SK-N-SH (cell line): Measurements from ENCODE around the gene PCDHGA5.

Experiments used
- CTCF ChIP-seq: fragments of 200-600 bp; sonication (generic); IDR thresholded peaks from 2 replicates; pipeline ENCODE4 v1.6.1; 2017; ENCODE audit warnings: antibody characterized with exemption, mild to moderate bottlenecking, moderate library complexity
- EP300 ChIP-seq, 2 experiments: IDR thresholded peaks; 2 replicates each; pipeline versions ENCODE4 v1.4.0 to v1.6.1; 2012; ENCODE audit warnings: borderline replicate concordance in 1 of 2, low read depth in 1 of 2, low read length in 1 of 2
- EZH2phosphoT487 ChIP-seq: fragments of 200-600 bp; sonication (generic); IDR thresholded peaks from 2 replicates; pipeline ENCODE4 v1.6.1; 2017; ENCODE audit warnings: low read depth, mixed run types, mild to moderate bottlenecking, antibody characterized with exemption, moderate library complexity, borderline replicate concordance
- GABPA ChIP-seq: IDR thresholded peaks from 2 replicates; pipeline ENCODE4 v1.4.0; 2012; ENCODE audit warnings: low read depth, mild to moderate bottlenecking
- MAX ChIP-seq: IDR thresholded peaks from 2 replicates; pipeline ENCODE4 v1.4.0; 2012; ENCODE audit warnings: low read depth
- PBX3 ChIP-seq: IDR thresholded peaks from 2 replicates; pipeline ENCODE4; 2012
- POLR2AphosphoS5 ChIP-seq: IDR thresholded peaks from 2 replicates; pipeline ENCODE4 v1.6.1; 2012; ENCODE audit warnings: low read depth, low read length
- RAD21 ChIP-seq: IDR thresholded peaks from 2 replicates; pipeline ENCODE4 v1.6.1; 2012; ENCODE audit warnings: mild to moderate bottlenecking, low read length
- REST ChIP-seq: IDR thresholded peaks from 2 replicates; pipeline ENCODE4 v1.6.1; 2012; ENCODE audit warnings: mild to moderate bottlenecking, low read depth, low read length, moderate library complexity
- SIN3A ChIP-seq: IDR thresholded peaks from 2 replicates; pipeline ENCODE4 v1.6.1; 2012; ENCODE audit warnings: low read depth, mild to moderate bottlenecking, low read length, moderate library complexity, borderline replicate concordance
- SMC3 ChIP-seq: IDR thresholded peaks from 2 replicates; pipeline ENCODE4 v1.6.1; 2012; ENCODE audit warnings: low read depth, low read length, improper control_type of control experiment
- USF2 ChIP-seq: fragments of 150-350 bp; IDR thresholded peaks from 2 replicates; pipeline ENCODE4 v1.6.1; 2017; ENCODE audit warnings: antibody characterized with exemption, low read length, low read depth, borderline replicate concordance
- ZBTB33 ChIP-seq: IDR thresholded peaks from 2 replicates; pipeline ENCODE4 v1.4.0; 2012; ENCODE audit warnings: low read depth, borderline replicate concordance

GRCh38 chr5:141345327-141345726 lies 18.6 kb upstream of the PCDHGA5 start:
- TF ChIP-seq USF2 (no peak), POLR2AphosphoS5 (no peak), REST (no peak), GABPA (no peak), RAD21 (no peak), CTCF (no peak), PBX3 (no peak), EZH2phosphoT487 (no peak), MAX (no peak), EP300 (IDR thresholded peaks at IDR 0.05; ENCODE audit: borderline replicate concordance in 1 of 2, low read depth in 1 of 2, low read length in 1 of 2) (no peak), SMC3 (no peak), ZBTB33 (no peak), SIN3A (no peak)
